Fibroblast of lung (primary cell): ENCODE measurements around the gene OR1I1.

Source experiments
- CTCF ChIP-seq, 2 donors: IDR thresholded peaks in 1 of 2; conservative IDR thresholded peaks in 1 of 2; 1 replicate in 1 of 2; 2 replicates in 1 of 2; pipeline ENCODE4 v1.5.1; 2011 to 2012; ENCODE audit warnings: low read length in 2 of 2, control low read depth in 1 of 2, inconsistent platforms in 1 of 2, low read depth in 1 of 2, mild to moderate bottlenecking in 1 of 2
- EZH2 ChIP-seq: IDR thresholded peaks from 2 replicates; pipeline ENCODE4 v1.5.1; 2012; ENCODE audit warnings: low read length, control low read depth, mild to moderate bottlenecking; ENCODE audit errors: missing control alignments

DNA sequence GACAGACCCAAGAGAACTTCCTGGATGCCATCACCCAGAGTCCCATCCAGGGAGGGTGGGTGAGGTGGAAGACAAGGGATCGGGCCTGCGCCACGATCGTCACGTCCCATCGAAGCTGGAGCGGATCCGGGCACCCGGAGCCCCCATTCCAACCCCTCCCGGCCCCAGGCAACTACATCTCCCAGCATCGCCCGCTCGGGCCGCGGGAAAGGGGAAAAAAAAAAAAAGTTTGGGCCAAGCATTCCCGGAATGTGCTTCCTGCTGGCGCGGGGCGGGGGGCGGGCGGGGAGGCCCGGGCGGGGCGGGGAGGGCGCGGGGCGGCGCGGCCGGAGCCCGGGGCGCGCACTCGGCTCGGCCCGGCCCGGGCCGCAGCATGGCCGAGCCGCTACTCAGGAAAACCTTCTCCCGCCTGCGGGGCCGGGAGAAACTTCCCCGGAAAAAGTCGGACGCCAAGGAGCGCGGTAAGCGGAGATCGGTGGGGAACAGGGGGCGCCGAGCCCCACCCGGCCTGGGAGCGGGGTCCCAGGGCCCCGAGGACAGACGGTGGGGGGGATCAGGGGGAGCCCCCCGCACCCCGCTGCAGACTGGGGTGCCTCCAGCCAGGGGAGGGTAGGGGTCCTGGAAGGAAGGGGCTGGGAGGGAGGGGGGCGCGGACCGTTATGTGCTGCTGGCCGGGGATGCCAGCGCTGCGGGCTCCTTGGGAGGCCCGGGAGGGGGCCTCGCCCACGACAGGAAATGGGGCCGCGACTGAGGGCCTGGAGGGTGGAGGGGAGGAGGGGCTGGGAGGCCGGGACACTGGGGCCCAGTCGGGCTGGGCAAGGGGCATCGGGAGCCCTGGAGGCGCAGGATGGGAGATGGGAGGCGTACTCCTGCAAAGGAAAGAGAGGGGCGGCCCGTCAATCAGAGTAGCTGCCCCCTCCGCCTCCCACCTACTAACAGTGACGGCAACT is 25.3 kb downstream of the OR1I1 start, which contains the start of gene SYDE1:
- TF ChIP-seq CTCF (conservative IDR thresholded peaks at IDR 0.05 in 1 of 2, IDR thresholded peaks at IDR 0.05 in 1 of 2; ENCODE audit: low read depth in 1 of 2, low read length in 2 of 2) (no peak), EZH2 (no peak)
